Measurements from ENCODE around the gene OSBPL5. TPM values are rescaled to one million over a fixed set of nuclear protein-coding genes. Genes with fewer than 3 reads are reported as not detected.

The OSBPL5 gene
- total and polyA plus RNA-seq, 9 of the 15 experiments (the other 6 are each of a cell fraction or from before 2014, with no cell fraction given): 0.06 to 14.8 (median 3.2) TPM

GRCh38 chr11:3042496-3043314 lies 122.4 kb downstream of the OSBPL5 start:
- CTCF ChIA-PET (ENCODE audit: low intra/inter-chr PET ratio): no interaction called here
- no peak overlapping the region for H3K4me2 ChIP-seq (ENCODE audit: insufficient read depth, low read length)
- in situ Hi-C loops (cut with MboI): loop anchor here (5.0 kb wide), 1 partner anchor 50 kb away; no protein-coding TSS in a partner anchor
- no peaks in the 10 kb centered on the region for H3K9me3 ChIP-seq (replicated peaks; ENCODE audit: control insufficient read depth, insufficient read depth, low read depth, low read length)
- no TSS peak for BruUV-seq (replicated peaks)
- no peak overlapping the region for H3K27ac ChIP-seq (ENCODE audit: extremely low read depth, low read depth, low read length)
- no peaks in the 10 kb centered on the region for H3K27me3 ChIP-seq (ENCODE audit: control insufficient read depth in 2 of 2, insufficient read depth in 2 of 2, low read length in 2 of 2)
- H3K9ac ChIP-seq (ENCODE audit: insufficient read depth in 1 of 2, low read depth in 2 of 2, low read length in 2 of 2): peak overlapping the region in 1 of 2 experiments; percentile 54; a peak in 2 of 4 replicates
- peaks cover 10% of the 10 kb centered on the region for H3K9me1 ChIP-seq (ENCODE audit: control insufficient read depth, insufficient read depth, low read length)
- POLR2A ChIA-PET: interaction anchor here (0.6 to 1.5 kb wide), 4 partner anchors 14 to 147 kb away, joined by 3 to 6 read pairs (median 3); partner anchors contain the start of gene CARS1
- H3K4me3 ChIP-seq: no peak overlapping the region
- 80% methylated on average over 7 of the region's 11 CpGs for WGBS (ENCODE audit: insufficient coverage, low coverage, missing lambda C conversion rate)
- ATAC-seq (no peak; the same call in 2 of the 3 replicates), FAIRE-seq (no peak), DNase-seq (ENCODE audit: extremely low read depth in 1 of 4, low spot score in 3 of 4) (no peak)
- H4K20me1 ChIP-seq (replicated peaks; ENCODE audit: control insufficient read depth, insufficient read depth, low read length): peaks cover 52% of the 10 kb centered on the region
- H3K4me1 ChIP-seq (replicated peaks in 1 of 2; ENCODE audit: control insufficient read depth in 2 of 2, insufficient read depth in 2 of 2, low read length in 2 of 2): peaks cover 0 to 8% of the 10 kb centered on the region in 2 experiments; a peak in 2 of 5 replicates
- H3K36me3 ChIP-seq (ENCODE audit: control insufficient read depth, insufficient read depth, low read length): peaks cover 83% of the 10 kb centered on the region
- intact Hi-C loops (cut with micrococcal nuclease): no loop called here
- no peak overlapping the region for H2AFZ ChIP-seq (ENCODE audit: low read depth, low read length)
- H3K79me2 ChIP-seq (ENCODE audit: control insufficient read depth, insufficient read depth, low read length): peaks cover 42% of the 10 kb centered on the region
- TF ChIP-seq ZNF561 (CRISPR knock-in tag; conservative IDR thresholded peaks at IDR 0.05) (no peak), ZZZ3 (IDR thresholded peaks at IDR 0.05) (no peak), NR2C1 (IDR thresholded peaks at IDR 0.05) (no peak), NR2C1 (tag; IDR thresholded peaks at IDR 0.05) (no peak), SAFB2 (IDR thresholded peaks at IDR 0.05; ENCODE audit: borderline replicate concordance, low read depth, low read length, severe bottlenecking) (no peak), HNRNPH1 (optimal IDR thresholded peaks at IDR 0.05; ENCODE audit: low read depth, low read length) (no peak)
- TF ChIP-seq, protein P1, sequence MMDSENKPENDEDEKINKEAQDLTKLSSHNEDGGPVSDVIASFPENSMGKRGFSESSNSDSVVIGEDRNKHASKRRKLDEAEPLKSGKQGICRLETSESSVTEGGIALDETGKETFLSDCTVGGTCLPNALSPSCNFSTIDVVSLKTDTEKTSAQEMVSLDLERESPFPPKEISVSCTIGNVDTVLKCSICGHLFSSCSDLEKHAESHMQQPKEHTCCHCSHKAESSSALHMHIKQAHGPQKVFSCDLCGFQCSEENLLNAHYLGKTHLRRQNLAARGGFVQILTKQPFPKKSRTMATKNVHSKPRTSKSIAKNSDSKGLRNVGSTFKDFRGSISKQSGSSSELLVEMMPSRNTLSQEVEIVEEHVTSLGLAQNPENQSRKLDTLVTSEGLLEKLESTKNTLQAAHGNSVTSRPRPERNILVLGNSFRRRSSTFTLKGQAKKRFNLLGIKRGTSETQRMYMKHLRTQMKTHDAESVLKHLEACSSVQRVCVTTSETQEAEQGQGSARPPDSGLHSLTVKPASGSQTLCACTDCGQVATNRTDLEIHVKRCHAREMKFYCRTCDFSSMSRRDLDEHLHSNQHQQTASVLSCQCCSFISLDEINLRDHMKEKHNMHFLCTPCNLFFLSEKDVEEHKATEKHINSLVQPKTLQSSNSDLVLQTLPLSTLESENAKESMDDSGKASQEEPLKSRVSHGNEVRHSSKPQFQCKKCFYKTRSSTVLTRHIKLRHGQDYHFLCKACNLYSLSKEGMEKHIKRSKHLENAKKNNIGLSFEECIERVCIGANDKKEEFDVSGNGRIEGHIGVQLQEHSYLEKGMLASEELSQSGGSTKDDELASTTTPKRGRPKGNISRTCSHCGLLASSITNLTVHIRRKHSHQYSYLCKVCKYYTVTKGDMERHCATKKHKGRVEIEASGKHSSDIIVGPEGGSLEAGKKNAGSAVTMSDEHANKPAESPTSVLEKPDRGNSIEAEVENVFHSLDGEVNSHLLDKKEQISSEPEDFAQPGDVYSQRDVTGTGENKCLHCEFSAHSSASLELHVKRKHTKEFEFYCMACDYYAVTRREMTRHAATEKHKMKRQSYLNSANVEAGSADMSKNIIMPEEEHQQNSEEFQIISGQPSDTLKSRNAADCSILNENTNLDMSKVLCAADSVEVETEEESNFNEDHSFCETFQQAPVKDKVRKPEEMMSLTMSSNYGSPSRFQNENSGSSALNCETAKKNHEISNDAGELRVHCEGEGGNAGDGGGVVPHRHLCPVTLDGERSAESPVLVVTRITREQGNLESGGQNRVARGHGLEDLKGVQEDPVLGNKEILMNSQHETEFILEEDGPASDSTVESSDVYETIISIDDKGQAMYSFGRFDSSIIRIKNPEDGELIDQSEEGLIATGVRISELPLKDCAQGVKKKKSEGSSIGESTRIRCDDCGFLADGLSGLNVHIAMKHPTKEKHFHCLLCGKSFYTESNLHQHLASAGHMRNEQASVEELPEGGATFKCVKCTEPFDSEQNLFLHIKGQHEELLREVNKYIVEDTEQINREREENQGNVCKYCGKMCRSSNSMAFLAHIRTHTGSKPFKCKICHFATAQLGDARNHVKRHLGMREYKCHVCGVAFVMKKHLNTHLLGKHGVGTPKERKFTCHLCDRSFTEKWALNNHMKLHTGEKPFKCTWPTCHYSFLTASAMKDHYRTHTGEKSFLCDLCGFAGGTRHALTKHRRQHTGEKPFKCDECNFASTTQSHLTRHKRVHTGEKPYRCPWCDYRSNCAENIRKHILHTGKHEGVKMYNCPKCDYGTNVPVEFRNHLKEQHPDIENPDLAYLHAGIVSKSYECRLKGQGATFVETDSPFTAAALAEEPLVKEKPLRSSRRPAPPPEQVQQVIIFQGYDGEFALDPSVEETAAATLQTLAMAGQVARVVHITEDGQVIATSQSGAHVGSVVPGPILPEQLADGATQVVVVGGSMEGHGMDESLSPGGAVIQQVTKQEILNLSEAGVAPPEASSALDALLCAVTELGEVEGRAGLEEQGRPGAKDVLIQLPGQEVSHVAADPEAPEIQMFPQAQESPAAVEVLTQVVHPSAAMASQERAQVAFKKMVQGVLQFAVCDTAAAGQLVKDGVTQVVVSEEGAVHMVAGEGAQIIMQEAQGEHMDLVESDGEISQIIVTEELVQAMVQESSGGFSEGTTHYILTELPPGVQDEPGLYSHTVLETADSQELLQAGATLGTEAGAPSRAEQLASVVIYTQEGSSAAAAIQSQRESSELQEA (IDR thresholded peaks at IDR 0.05; ENCODE audit: low read depth): no peak
- TF ChIP-seq, protein P2, sequence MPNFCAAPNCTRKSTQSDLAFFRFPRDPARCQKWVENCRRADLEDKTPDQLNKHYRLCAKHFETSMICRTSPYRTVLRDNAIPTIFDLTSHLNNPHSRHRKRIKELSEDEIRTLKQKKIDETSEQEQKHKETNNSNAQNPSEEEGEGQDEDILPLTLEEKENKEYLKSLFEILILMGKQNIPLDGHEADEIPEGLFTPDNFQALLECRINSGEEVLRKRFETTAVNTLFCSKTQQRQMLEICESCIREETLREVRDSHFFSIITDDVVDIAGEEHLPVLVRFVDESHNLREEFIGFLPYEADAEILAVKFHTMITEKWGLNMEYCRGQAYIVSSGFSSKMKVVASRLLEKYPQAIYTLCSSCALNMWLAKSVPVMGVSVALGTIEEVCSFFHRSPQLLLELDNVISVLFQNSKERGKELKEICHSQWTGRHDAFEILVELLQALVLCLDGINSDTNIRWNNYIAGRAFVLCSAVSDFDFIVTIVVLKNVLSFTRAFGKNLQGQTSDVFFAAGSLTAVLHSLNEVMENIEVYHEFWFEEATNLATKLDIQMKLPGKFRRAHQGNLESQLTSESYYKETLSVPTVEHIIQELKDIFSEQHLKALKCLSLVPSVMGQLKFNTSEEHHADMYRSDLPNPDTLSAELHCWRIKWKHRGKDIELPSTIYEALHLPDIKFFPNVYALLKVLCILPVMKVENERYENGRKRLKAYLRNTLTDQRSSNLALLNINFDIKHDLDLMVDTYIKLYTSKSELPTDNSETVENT (CRISPR knock-in tag; IDR thresholded peaks at IDR 0.05): no peak
